Loucy (cell line): Measurements from ENCODE around the gene MZB1.

Experiments used
- H2AFZ ChIP-seq: fragments of 200-600 bp; sonication (generic); 2 replicates; pipeline ENCODE4 v1.6.0; 2016; ENCODE audit warnings: antibody characterized with exemption, mild to moderate bottlenecking, low read length, moderate library complexity
- H3F3A ChIP-seq: fragments of 200-600 bp; 2 replicates; pipeline ENCODE4 v1.6.0; 2016; ENCODE audit warnings: antibody characterized with exemption, low read depth, mild to moderate bottlenecking
- H3K27me3 ChIP-seq: fragments of 200-600 bp; sonication (generic); 2 replicates; pipeline ENCODE4 v1.6.1; 2014; ENCODE audit warnings: low read length, mild to moderate bottlenecking; ENCODE audit not compliant: insufficient read depth, poor library complexity, severe bottlenecking
- H3K36me3 ChIP-seq: fragments of 200-600 bp; sonication (generic); 2 replicates; pipeline ENCODE4 v1.6.1; 2016; ENCODE audit warnings: low read length; ENCODE audit not compliant: insufficient read depth
- H3K4me1 ChIP-seq: fragments of 200-600 bp; sonication (generic); 2 replicates; pipeline ENCODE4 v1.5.1; 2014; ENCODE audit warnings: low read length, mild to moderate bottlenecking; ENCODE audit not compliant: insufficient read depth, poor library complexity, severe bottlenecking
- H3K4me2 ChIP-seq: fragments of 200-600 bp; sonication (generic); 2 replicates; pipeline ENCODE4 v1.6.0; 2014; ENCODE audit warnings: antibody characterized with exemption, low read length, low read depth, mild to moderate bottlenecking; ENCODE audit not compliant: poor library complexity, severe bottlenecking
- H3K4me3 ChIP-seq: fragments of 200-600 bp; sonication (generic); 2 replicates; pipeline ENCODE4 v1.5.1; 2014; ENCODE audit warnings: low read length, mild to moderate bottlenecking, mixed read lengths; ENCODE audit not compliant: poor library complexity, severe bottlenecking
- H3K79me2 ChIP-seq: fragments of 200-600 bp; sonication (generic); 2 replicates; pipeline ENCODE4 v1.6.1; 2014; ENCODE audit warnings: low read length; ENCODE audit not compliant: insufficient read depth
- H3K9ac ChIP-seq: fragments of 200-600 bp; sonication (generic); 2 replicates; pipeline ENCODE4 v1.6.0; 2014; ENCODE audit warnings: mild to moderate bottlenecking, low read depth, low read length, moderate library complexity; ENCODE audit not compliant: poor library complexity, severe bottlenecking
- H3K9me2 ChIP-seq: fragments of 200-600 bp; sonication (generic); replicated peaks from 2 replicates; pipeline ENCODE4 v1.6.1; 2016; ENCODE audit warnings: low read depth, low read length, mixed read lengths
- H3K9me3 ChIP-seq: fragments of 200-600 bp; sonication (generic); 2 replicates; pipeline ENCODE4 v1.6.1; 2014; ENCODE audit warnings: mild to moderate bottlenecking, antibody characterized with exemption, low read length, low read depth; ENCODE audit not compliant: insufficient read depth
- H4K20me1 ChIP-seq: fragments of 200-600 bp; sonication (generic); 2 replicates; pipeline ENCODE4 v1.6.0; 2014; ENCODE audit warnings: antibody characterized with exemption, low read length, mild to moderate bottlenecking; ENCODE audit not compliant: insufficient read depth, poor library complexity, severe bottlenecking
- EZH2phosphoT487 ChIP-seq: fragments of 200-600 bp; IDR thresholded peaks from 2 replicates; pipeline ENCODE4 v1.6.1; 2018; ENCODE audit warnings: antibody characterized with exemption, mild to moderate bottlenecking, moderate library complexity, borderline replicate concordance
- TF ChIP-seq, protein P1 (sequence below): fragments of 200-600 bp; sonication (generic); conservative IDR thresholded peaks from 2 replicates; pipeline ENCODE4 v1.5.1; 2014; ENCODE audit warnings: mild to moderate bottlenecking, antibody characterized with exemption, low read length

The MZB1 gene

GRCh38 chr5:139402561-139403158 lies 12.9 kb upstream of the MZB1 start:
- Histone ChIP-seq H3K4me1 (peaks cover 17% of the 10 kb centered on the region), H3F3A (0 out of 2 replicates have a peak, but pooled peaks cover 4% of the 10 kb centered on the region), H3K4me2 (peak overlapping the region; percentile 86), H3K9ac (peak overlapping the region; percentile 69), H3K36me3 (no peaks in the 10 kb centered on the region), H4K20me1 (no peaks in the 10 kb centered on the region), H2AFZ (no peak overlapping the region), H3K27me3 (no peaks in the 10 kb centered on the region), H3K9me2 (no peaks in the 10 kb centered on the region), H3K4me3 (peak overlapping the region; percentile 76), H3K9me3 (no peaks in the 10 kb centered on the region), H3K79me2 (no peaks in the 10 kb centered on the region)
- TF ChIP-seq, protein P1, sequence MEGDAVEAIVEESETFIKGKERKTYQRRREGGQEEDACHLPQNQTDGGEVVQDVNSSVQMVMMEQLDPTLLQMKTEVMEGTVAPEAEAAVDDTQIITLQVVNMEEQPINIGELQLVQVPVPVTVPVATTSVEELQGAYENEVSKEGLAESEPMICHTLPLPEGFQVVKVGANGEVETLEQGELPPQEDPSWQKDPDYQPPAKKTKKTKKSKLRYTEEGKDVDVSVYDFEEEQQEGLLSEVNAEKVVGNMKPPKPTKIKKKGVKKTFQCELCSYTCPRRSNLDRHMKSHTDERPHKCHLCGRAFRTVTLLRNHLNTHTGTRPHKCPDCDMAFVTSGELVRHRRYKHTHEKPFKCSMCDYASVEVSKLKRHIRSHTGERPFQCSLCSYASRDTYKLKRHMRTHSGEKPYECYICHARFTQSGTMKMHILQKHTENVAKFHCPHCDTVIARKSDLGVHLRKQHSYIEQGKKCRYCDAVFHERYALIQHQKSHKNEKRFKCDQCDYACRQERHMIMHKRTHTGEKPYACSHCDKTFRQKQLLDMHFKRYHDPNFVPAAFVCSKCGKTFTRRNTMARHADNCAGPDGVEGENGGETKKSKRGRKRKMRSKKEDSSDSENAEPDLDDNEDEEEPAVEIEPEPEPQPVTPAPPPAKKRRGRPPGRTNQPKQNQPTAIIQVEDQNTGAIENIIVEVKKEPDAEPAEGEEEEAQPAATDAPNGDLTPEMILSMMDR: peak; percentile 78
- no peak for TF ChIP-seq EZH2phosphoT487

GRCh38 chr5:139401546-139401945 lies 11.8 kb upstream of the MZB1 start:
- Histone ChIP-seq H2AFZ (no peak overlapping the region), H3F3A (0 out of 2 replicates have a peak, but pooled peaks cover 4% of the 10 kb centered on the region), H3K4me2 (no peak overlapping the region), H3K79me2 (no peaks in the 10 kb centered on the region), H3K9me2 (no peaks in the 10 kb centered on the region), H3K4me1 (peaks cover 14% of the 10 kb centered on the region), H4K20me1 (no peaks in the 10 kb centered on the region), H3K36me3 (no peaks in the 10 kb centered on the region), H3K27me3 (no peaks in the 10 kb centered on the region), H3K9me3 (no peaks in the 10 kb centered on the region), H3K9ac (no peak overlapping the region), H3K4me3 (no peak overlapping the region)
- TF ChIP-seq, protein P1: no peak
- TF ChIP-seq EZH2phosphoT487: no peak

DNA sequence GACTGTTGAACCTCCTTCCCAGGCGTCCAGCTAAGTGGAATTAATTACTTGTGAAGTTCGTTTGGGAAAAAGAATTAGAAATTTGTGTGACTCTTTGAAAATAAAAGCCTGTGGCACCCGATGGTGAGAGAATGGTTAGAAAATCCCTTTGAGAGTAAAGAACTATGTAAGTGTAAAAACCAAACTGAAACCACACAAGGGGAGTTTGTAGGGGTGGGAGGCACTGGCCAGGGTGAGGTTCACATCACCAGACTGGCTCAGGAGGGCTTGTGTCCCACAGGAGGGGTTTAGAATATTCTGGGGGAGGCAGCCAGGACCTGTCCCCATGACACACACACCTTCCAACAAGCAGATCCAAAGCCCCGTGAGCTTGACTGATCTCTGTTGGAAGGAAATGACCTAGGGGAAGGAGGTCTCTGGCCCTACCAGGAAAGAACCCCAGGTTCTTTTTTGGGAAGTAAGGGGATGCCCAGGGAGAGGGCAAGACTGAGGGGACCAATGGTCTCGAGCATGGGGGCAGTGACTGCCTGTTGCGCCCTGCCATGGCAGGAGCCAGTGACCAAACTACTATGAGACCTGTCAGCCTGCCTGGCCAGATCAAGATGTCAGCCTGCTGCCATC lies 9.9 kb upstream of the MZB1 start:
- H3F3A ChIP-seq: 0 out of 2 replicates have a peak, but pooled peaks cover 4% of the 10 kb centered on the region
- no peak overlapping the region for H3K4me3 ChIP-seq
- H3K4me2 ChIP-seq: no peak overlapping the region
- H3K36me3 ChIP-seq: no peaks in the 10 kb centered on the region
- H3K79me2 ChIP-seq: peaks cover 14% of the 10 kb centered on the region
- H2AFZ ChIP-seq: no peak overlapping the region
- H3K27me3 ChIP-seq: no peaks in the 10 kb centered on the region
- H4K20me1 ChIP-seq: no peaks in the 10 kb centered on the region
- H3K9me2 ChIP-seq: no peaks in the 10 kb centered on the region
- peaks cover 18% of the 10 kb centered on the region for H3K4me1 ChIP-seq
- no peaks in the 10 kb centered on the region for H3K9me3 ChIP-seq
- TF ChIP-seq, protein P1: no peak
- no peak for TF ChIP-seq EZH2phosphoT487
- H3K9ac ChIP-seq: no peak overlapping the region
